HG03066 (cell line): Measurements from ENCODE around the gene USP30.
"Not testable (repeated sequence)": the region's sequence is repeated elsewhere in the genome, so short reads cannot be mapped to it uniquely, and the experiment has no call there.

Experiments
- ATAC-seq: cut with Tn5 transposase; IDR thresholded peaks from one replicate; pipeline ENCODE4 v1.9.1; 2021; ENCODE audit warnings: low read depth; ENCODE audit not compliant: unreplicated experiment

The USP30 gene, protein sequence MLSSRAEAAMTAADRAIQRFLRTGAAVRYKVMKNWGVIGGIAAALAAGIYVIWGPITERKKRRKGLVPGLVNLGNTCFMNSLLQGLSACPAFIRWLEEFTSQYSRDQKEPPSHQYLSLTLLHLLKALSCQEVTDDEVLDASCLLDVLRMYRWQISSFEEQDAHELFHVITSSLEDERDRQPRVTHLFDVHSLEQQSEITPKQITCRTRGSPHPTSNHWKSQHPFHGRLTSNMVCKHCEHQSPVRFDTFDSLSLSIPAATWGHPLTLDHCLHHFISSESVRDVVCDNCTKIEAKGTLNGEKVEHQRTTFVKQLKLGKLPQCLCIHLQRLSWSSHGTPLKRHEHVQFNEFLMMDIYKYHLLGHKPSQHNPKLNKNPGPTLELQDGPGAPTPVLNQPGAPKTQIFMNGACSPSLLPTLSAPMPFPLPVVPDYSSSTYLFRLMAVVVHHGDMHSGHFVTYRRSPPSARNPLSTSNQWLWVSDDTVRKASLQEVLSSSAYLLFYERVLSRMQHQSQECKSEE

DNA sequence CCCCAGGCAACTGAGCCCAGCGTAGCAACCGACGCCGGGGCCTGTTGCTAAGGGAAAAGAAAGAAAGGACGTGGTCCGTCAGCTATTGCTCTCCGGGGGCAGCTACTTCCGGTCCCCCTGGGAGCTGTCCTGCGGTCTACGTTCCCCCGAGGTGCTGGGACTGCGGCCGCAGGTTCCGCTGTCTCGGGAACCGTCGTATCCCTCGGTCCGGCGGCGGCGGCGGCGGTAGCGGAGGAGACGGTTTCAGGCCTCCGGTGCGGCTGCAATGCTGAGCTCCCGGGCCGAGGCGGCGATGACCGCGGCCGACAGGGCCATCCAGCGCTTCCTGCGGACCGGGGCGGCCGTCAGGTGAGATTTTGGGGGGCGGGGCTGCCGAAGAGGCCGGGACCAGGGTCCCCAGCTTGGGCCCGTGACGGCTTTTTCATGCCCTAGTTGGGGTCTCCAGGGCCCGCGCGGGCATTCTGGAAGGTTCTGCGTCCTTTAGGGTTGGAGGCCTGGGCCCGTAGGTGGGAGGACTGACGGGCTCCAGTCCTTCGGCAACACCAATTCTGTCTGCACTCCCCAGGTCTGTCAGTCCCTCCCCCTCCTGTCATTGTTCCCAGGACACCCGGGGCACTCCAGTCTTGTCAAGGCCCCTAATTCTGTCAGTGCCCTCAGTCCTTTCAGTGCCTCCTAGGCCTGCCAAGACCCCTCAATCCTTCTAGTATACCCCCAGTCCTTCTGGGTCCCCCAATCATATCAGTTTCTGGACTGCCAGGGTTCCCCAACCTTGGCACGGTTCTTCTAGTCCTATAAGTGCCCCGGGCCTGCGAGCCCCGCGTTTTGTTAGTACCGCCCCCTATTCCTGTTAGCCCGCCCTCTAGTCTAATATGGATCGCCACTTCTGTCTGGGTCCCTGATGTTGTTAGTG is at the start of gene USP30:
USP30 (plus strand) TSS at position 163 of the 910 bp plus-strand sequence; CDS start at position 266, 103 bp downstream.
- peak; percentile 65 for ATAC-seq

DNA sequence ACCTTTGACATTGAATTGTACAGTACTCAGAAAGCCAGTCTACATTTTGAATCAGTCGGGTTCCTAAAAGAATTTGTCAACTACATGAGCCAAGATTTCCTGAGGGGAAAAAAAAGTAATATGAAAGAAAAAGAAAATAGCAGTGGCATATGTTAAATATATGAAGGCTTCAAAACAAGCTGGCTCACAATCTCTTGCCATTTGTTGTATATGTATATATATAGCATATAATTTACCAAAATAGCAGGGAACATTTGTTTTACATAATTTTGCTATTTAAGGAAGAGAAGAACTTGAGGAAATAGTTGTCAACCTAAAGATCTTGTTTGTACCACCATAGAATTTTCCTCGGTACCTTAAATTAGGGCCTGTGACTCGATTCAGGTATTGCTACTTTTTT is 48.4 kb upstream of the USP30 start:
- ATAC-seq, result no peak

DNA sequence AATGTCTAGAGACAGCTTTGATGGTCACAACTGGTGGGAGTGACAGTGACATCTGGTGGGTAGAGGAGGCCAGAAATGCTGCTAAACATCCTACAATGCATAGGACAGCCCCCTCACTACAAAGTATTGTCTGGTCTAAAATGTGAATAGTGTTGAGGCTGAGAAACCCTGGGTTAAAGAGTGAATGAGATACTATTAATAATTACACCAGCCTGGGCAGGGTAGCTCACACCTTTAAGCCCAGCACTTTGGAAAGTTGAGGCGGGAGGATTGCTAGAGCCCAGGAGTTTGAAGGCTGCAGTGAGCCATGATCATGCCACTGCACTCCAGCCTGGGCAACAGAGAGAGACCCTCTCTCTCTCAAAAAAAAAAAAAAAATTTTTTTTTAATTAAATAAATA is 42.6 kb upstream of the USP30 start:
- ATAC-seq, result no peak

DNA sequence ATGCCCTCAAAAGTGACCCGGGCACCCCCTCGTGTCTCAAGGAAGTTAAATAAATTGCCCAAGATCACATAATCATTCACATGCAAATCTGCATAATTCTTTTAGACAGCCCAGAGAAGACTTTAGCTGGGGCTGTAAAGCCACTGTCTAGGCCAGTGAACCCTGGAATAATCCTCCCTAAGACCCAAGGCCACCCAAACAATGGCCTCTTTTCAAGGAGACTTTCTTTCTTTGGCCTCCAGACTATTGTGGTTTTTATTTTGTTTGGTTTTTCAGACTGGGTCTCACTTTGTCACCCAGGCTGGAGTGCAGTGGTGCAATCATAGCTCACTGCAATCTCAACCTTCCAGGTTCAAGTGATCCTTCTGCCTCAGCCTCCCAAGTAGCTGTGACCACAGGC is 42.1 kb upstream of the USP30 start:
- ATAC-seq, result no peak

DNA sequence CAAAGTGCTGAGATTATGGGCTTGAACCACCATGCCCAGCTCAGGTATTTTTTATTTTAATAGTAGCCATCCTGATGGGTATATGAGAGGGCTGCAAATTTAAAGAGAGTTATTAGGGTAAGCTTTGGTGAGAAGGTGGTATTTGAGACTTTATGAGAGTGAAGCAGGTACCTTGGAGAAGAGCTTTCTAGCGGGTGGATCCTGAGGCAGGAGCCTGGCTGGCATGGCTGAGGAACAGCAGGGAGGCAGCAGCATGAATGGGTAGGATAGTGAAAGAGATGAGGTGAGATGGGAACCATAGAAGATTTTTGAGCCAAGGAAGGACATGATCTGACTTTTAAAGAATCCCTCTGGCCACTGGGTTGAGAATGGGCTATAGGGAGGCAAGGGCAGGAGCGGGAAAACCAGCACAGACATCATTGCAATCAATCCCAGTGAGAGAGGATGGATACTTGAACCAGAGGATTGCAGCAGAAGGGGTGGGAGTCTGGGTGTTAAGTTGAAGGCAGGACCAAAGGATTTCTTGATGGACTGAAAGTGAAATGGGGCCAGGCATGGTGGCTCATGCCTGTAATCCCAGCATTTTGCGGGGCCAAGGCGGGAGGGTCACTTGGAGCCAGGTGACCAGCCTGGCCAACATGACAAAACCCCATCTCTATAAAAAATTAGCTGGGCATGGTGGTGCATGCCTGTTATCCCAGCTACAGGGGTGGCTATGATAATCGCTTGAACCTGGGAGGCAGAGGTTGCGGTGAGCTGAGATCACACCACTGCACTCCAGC is 37.2 kb upstream of the USP30 start:
- ATAC-seq, result no peak

DNA sequence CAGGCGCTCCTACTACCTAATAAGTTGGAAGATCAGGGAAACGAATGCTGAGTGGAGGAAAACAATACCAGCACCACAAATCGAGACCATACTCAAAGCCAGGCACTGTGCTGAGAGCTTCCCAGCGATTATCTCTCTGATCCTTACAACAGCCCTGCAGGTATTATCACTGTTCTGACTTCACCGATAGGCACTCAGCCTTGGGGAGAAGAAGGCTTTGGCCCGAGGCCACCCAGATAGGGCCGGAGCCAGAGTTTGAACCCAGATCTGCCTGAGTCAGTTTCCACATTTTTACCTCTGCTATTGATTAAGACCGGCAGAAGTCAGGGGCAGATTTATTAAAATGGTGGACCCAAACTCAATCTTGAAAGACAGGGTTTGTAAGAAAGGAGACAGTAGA is 36.4 kb upstream of the USP30 start:
- no peak for ATAC-seq

DNA sequence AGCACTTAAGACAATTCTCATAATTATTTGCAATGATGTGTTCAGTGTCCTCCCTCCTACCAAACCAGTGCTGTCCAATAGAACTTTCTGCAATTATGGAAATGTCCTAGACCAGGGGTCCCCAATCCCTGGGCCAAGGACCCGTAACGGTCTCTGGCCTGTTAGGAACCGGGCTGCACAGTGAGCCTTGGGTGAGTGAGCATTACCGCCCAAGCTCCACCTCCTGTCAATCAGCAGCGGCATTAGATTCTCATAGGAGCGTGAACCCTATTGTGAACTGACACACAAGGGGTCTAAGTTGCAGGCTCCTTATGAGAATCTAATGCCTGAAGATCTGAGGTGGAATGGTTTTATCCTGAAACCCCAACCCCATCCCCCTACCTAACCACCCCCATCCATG is 35.4 kb upstream of the USP30 start:
- ATAC-seq, result no peak

DNA sequence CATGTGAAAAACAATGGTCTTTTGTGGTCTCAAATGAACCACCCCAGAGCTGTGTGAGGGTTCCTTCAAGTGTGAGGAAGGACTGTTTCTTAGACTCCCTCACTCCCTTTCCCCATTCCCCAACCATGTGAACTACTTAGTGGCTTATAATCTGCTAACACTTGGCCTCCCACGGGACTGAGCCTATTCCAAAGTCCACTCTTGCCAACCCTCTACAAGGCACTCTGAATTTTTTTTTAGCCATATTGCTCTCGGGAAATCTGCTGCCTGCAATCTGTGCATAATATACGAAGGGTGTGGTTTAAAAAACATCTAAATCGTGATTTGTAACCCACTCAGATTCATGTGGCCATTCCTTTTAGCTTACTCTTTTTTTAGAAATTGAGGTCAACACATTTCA is 34.1 kb upstream of the USP30 start:
- no peak for ATAC-seq

DNA sequence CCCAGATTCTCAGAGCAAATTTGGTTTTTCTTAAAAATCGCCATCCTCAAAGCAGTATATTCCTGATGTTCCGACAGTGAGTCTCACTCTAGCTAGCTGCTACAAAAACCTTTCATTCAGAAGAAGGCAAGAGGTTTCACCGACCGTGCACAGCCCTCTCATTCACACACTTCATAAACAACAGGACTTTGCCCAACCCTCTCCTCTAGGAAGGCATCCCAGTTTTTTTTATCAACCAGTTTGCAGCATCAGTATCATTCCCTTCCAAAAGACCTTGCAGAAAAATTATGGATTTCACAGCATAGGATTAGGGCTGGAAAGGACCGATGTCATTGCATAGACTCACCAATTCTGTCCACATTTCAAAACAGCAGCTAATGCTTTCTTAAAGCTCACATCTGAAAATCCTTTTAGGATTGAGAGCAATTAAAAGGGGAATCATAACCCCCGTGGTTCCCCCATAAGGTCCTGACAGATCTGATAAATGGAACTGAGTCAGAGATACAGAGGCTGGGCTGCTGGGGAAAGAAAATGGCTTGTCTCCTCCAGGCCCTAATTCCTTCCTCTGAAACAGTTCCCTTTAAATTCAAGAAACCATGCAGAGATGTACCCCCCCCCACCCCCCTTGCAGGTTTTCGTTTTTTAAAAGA is 32.1 kb upstream of the USP30 start:
- no peak for ATAC-seq

DNA sequence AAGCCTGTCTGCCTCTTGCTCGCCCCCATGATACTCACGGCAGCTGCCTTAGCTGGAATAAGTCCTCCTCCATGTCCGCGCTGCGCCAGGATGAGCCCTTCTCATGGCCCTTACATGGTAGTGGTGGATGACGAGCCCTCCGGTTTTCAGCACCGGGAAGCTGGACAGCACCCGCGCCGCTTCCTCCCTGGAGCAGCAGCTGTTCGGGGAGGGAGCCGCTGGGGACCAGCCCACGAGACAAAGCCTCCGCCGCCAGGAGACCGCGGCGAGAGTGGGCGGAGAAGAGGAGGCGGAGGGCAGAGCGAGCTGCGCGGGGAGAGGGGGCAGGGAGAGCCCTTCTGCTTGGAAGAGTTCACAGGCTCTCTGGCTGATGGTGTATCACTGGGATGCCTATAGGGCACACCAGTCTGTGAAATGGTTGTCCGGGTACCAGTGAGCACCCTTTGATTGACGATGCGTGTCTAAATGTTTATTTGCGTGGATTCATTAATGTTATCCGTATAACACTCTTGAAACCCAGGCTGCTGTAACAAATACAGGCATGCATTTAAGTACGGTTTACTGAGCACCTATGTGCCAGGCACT is 31.5 kb upstream of the USP30 start, which contains the start of gene SVOP:
SVOP (minus strand) TSS at position 273 of the 585 bp plus-strand sequence; CDS start at position 73, 200 bp downstream.
- no peak for ATAC-seq

DNA sequence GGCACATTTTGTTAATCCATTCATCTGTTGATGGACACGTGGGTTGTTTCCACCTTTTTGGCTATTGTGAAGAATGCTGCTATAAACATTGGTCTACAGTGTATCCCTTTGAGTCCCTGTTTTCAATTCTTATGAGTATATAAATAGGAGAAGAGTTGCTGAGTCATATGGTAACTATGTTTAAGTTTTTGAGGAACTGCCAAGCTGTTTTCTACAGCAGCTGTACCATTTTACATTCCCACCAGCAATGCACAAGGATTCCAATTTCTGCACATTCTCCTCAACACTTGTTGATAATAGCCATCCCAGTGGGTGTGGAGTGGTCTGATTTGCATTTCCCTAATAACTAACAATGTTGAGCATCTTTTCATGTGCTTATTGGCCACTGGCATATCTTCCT is 24.6 kb upstream of the USP30 start:
- no peak for ATAC-seq

DNA sequence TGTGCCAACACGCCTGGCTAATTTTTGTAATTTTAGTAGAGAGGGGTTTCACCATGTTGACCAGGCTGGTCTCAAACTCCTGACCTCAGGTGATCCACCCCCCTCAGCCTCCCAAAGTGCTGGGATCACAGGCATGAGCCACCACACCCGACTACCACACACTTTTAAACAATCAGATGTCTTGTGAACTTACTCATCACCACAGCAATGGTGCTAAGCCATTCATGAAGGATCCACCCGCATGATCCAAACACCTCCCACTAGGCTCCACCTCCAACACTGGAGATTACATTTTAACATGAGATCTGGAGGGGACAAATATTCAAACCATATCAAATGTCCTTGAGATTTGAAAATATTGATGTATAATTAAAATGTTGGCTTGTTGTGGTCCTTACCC is 23.8 kb upstream of the USP30 start:
- not testable (repeated sequence) for ATAC-seq

DNA sequence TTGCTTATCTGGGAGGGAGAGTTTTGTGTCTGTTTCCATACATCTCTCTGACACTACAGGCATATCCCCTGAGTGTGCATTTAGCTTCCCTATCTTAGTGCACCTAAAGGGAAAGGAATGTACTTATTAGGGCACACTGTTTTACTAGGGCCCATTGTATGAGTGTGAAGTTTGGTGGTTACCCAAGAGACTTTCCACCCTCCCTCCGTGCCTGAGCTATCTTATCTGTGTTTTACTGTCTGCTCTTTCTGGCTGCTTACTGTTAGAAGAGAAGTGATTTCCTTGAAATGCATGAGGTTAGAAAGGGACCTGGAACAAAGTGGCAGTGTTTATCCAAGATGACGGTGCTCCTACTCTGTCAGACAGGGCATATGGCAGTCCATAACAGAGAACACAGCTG is 23.0 kb upstream of the USP30 start:
- ATAC-seq, result no peak

DNA sequence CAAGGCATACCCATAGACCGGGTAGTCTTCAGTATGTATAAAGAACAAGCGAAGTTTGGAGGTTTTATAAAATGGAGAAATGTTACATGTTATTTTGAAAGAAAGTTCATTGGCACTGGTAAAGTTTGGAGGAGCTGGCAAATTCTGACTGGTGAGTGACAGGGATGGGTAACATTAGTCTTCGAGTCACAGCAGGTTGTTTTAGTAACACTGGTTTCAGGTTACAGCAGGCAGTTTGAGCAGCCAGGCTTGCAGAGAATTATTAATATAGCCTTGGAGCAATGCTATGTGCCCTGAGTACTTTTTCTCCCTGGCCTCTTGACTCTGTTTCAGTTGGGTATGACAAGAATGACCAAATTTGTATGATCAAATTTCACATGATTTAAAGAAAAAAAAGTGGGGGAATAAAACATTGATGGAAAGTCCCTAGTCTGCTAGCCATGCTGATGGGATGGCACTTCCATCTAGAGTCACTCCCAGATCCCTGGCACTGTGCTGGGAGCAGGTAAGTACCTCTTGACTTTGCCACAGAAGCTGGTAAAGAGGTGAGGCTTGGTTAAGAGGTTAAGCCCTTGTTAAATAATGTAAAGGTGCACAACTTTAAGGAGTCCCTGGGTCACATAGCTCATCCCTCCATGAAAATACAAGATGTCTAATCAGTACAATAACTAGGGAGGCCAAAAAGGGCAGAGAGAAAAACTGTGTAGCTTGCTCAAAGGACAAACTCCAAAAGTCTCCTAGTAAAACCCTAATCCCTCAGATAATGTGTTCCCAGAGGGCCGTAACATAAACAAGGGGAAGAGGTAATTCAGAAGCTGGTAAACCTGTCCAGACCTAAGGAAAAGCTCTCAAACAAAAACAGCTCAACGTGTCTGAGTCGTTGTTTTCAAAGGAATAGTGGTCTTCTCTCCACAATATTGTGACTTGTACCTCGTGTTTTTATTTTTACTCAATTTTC is 18.9 kb upstream of the USP30 start:
- ATAC-seq, result no peak

DNA sequence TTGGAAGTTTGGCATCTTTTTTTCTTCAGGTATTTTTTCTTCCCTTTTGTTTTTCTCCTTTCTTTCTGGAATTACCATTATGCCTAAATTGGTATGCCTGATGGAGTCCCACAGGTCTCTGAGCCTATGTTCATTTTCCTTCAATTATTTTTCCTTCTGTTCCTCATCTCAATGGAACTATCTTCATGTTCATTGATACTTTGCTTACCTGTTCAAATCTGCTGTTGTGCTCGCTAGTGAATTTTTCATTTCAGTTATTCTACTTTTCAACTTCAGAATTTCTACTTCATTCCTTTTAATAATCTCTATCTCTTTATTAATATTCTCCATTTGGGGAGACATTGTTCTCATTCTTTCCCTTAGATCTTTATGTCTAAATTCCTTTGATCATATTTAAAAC is 15.4 kb upstream of the USP30 start:
- ATAC-seq, result no peak

DNA sequence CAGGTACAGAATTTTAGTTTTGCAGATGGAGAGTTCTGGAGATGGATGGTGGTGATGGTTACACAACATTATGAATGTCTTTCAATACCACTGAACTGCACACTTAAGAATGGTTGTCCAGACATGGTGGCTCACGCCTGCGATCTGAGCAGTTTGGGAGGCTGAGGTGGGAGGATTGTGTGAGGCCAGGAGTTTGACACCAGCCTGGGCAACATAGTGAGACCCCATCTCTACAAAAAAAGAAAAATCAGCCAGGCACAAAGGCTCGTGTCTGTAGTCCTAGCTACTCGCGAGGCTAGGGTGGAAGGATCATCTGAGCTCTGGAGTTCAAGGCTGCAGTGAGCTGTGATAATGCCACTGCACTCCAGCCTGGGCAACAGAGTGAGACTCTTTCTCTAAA is 8.1 kb upstream of the USP30 start:
- ATAC-seq, result no peak

DNA sequence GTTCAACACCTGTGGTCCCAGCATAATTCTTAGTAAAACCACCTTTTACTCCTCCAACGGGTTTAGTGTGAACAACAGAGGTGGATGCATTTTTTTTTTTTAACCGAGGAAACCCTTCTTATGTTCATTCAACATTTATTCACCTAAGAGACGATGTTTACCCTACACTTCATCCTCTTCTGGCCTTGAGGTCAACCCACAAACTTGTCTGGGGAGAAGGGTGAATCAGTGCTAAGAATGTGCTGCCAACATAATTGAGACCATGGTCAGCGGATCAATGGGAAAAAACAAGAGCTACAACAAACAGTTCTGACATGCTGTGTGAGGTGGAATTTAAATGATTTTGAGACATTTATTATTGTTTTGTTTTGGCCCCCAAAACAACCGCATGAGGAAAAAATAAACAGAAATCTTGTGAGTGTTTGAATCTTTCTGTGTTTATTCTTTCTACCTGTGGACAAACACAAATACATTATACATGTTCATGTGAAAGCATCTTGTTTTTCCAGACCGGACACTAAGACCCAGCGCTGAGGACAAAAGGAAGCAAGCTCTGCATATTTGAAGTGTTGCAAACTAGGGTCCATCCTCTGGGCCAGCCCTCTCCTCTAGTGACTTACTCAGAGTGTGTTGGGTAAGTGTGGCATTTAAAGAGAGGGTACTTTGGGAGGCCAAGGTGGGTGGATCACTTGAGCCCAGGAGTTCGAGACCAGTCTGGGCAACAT is 5.1 kb upstream of the USP30 start:
- ATAC-seq, result no peak

DNA sequence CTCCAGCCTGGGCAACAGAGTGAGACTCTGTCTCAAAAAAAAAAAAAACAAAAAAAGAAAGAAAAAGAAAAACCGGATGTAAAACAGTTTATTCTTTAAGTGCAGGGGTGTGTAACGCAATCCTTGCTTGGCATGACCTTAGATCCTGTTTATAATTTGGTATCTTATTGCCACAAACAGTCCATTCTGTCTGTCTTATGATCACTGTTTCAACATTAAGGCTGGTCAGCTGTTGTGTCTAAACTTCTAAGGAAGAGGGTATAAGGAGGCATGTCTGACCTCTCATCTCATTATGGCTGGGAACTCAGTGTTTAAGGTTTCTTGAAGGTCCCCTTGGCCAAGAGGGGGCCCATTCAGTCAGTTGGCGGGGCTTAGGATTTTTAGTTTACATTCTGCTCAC is 3.7 kb upstream of the USP30 start:
- not testable (repeated sequence) for ATAC-seq
